Vagina (tissue), 2 donors: ENCODE data around the gene KIAA1671. TPM values are rescaled to one million over a fixed set of nuclear protein-coding genes. Genes with fewer than 3 reads are reported as not detected.

Experiments
- DNase-seq, 2 donors: peaks; one replicate each; pipeline ENCODE4 v3.0.0-alpha.2; 2017; ENCODE audit errors: extremely low spot score in 2 of 2
- H3K27ac ChIP-seq: fragments of 200-600 bp; sonication (generic); one replicate; pipeline ENCODE4 v1.5.1; 2019
- H3K27me3 ChIP-seq: fragments of 200-600 bp; sonication (generic); one replicate; pipeline ENCODE4 v1.5.1; 2019
- H3K36me3 ChIP-seq, 2 donors: fragments of 200-600 bp; sonication (generic); one replicate each; pipeline ENCODE4 v1.5.1; 2017 to 2019
- H3K4me1 ChIP-seq: fragments of 200-600 bp; sonication (generic); one replicate; pipeline ENCODE4 v1.5.1; 2019
- H3K4me3 ChIP-seq, 2 donors: fragments of 200-600 bp; sonication (generic); 1 replicate in 1 of 2; 2 replicates in 1 of 2; pipeline ENCODE4 v1.5.1; 2016 to 2019
- H3K9me3 ChIP-seq: fragments of 200-600 bp; sonication (generic); one replicate; pipeline ENCODE4 v1.5.1; 2019
- CTCF ChIP-seq, 3 experiments: fragments of 450-650 bp in 2 of 3; fragments of 200-600 bp in 1 of 3; sonication (generic) in 1 of 3; IDR thresholded peaks; one replicate each; pipeline ENCODE4 v1.5.1; 2017 to 2019; ENCODE audit warnings: antibody characterized with exemption in 3 of 3, mild to moderate bottlenecking in 2 of 3, moderate library complexity in 2 of 3
- POLR2A ChIP-seq, 2 donors: fragments of 450-650 bp; IDR thresholded peaks; one replicate each; pipeline ENCODE4 v1.6.1; 2017; ENCODE audit warnings: antibody characterized with exemption in 2 of 2, mild to moderate bottlenecking in 2 of 2, moderate library complexity in 2 of 2
- POLR2AphosphoS5 ChIP-seq, 2 donors: sonication (generic); formaldehyde crosslinking; IDR thresholded peaks; one replicate each; pipeline ENCODE4 v1.9.0; 2017; ENCODE audit warnings: antibody characterized with exemption in 2 of 2, mild to moderate bottlenecking in 2 of 2, low read depth in 1 of 2; ENCODE audit not compliant: insufficient read depth in 1 of 2
- intact Hi-C: fragments of 100-400 bp; cut with DNase I; formaldehyde crosslinking; loops from one replicate; pipeline ENCODE4 v1.15.1; 2023
- total RNA-seq: library from RNA; depleted of rRNA; stranded (reverse); fragments of >200 nt; gene quantifications from one replicate; pipeline ENCODE4 v1.2.3, GENCODE V29; 2016

Gene KIAA1671
- total RNA-seq, 1 donor from 2014 or later, result 54.0 TPM

- no peaks in the 10 kb centered on the region for H3K9me3 ChIP-seq
- TF ChIP-seq POLR2AphosphoS5 (IDR thresholded peaks at IDR 0.05; ENCODE audit: insufficient read depth in 1 of 2, low read depth in 1 of 2) (no peak), CTCF (IDR thresholded peaks at IDR 0.05) (no peak), POLR2A (IDR thresholded peaks at IDR 0.05) (no peak)
- no peak for DNase-seq
- no peak overlapping the region for H3K27ac ChIP-seq
- no peak overlapping the region for H3K4me3 ChIP-seq
- no peaks in the 10 kb centered on the region for H3K36me3 ChIP-seq
- intact Hi-C loops, result no loop called here
- no peaks in the 10 kb centered on the region for H3K4me1 ChIP-seq
- no peaks in the 10 kb centered on the region for H3K27me3 ChIP-seq
Observed at GRCh38 chr22:24926428-24926725, 26.1 kb upstream of the KIAA1671 start.

GRCh38 chr22:24926849-24927579 lies 25.5 kb upstream of the KIAA1671 start:
- no peak for TF ChIP-seq CTCF (IDR thresholded peaks at IDR 0.05)
- TF ChIP-seq POLR2A (IDR thresholded peaks at IDR 0.05), result no peak
- intact Hi-C loops, result no loop called here
- H3K4me3 ChIP-seq, result no peak overlapping the region
- H3K27me3 ChIP-seq, result no peaks in the 10 kb centered on the region
- H3K9me3 ChIP-seq, result no peaks in the 10 kb centered on the region
- DNase-seq, result no peak
- no peak overlapping the region for H3K27ac ChIP-seq
- H3K36me3 ChIP-seq, result no peaks in the 10 kb centered on the region
- H3K4me1 ChIP-seq, result no peaks in the 10 kb centered on the region

DNA sequence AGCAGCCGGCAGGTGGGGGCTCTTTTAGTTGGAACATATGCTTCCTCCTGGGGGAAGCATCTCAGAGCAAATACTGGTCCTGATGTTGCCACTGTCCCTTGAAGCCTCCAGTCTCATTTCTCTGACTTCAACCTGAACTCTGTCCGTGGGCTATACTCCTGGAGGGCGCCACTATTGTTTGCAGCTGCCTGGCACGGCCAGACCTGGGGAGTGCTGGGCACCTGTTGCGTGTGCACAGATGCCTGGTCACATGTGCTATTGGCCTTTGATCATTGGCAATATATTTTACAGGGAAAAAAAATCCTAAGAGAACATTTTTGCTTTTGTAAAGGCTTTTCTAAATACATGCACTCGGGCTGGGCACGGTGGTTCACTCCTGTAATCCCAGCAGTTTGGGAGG lies 24.2 kb upstream of the KIAA1671 start:
- no peak for DNase-seq
- H3K36me3 ChIP-seq, result no peaks in the 10 kb centered on the region
- H3K27ac ChIP-seq, result no peak overlapping the region
- H3K27me3 ChIP-seq, result no peaks in the 10 kb centered on the region
- TF ChIP-seq POLR2A (IDR thresholded peaks at IDR 0.05) (no peak), CTCF (IDR thresholded peaks at IDR 0.05) (no peak), POLR2AphosphoS5 (IDR thresholded peaks at IDR 0.05; ENCODE audit: insufficient read depth in 1 of 2, low read depth in 1 of 2) (no peak)
- no peaks in the 10 kb centered on the region for H3K4me1 ChIP-seq
- no peak overlapping the region for H3K4me3 ChIP-seq
- no peaks in the 10 kb centered on the region for H3K9me3 ChIP-seq
- intact Hi-C loops, result no loop called here

DNA sequence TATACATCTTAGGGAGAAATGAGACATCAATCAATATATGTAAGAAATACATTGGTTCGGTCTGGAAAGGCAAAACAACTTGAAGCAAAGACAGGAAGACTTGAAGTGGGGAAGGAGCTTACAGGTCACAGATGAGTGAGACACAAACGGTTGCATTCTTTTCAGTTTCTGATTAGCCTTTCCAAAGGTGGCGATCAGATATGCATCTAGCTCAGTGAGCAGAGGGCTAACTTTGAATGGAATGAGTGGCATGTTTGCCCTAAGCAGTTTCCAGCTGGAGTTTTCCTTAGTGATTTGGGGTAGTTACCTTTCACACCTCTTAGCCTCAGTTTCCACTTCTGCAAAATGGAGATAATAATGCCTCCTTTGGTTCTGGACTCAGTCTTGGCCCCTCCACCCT lies 21.8 kb upstream of the KIAA1671 start:
- Histone ChIP-seq H3K27me3 (no peaks in the 10 kb centered on the region), H3K4me1 (no peaks in the 10 kb centered on the region), H3K36me3 (no peaks in the 10 kb centered on the region), H3K9me3 (no peaks in the 10 kb centered on the region), H3K27ac (no peak overlapping the region), H3K4me3 (no peak overlapping the region)
- no peak for DNase-seq
- no peak for TF ChIP-seq POLR2AphosphoS5 (IDR thresholded peaks at IDR 0.05; ENCODE audit: insufficient read depth in 1 of 2, low read depth in 1 of 2)
- no peak for TF ChIP-seq CTCF (IDR thresholded peaks at IDR 0.05)
- TF ChIP-seq POLR2A (IDR thresholded peaks at IDR 0.05), result no peak
- intact Hi-C loops, result no loop called here

DNA sequence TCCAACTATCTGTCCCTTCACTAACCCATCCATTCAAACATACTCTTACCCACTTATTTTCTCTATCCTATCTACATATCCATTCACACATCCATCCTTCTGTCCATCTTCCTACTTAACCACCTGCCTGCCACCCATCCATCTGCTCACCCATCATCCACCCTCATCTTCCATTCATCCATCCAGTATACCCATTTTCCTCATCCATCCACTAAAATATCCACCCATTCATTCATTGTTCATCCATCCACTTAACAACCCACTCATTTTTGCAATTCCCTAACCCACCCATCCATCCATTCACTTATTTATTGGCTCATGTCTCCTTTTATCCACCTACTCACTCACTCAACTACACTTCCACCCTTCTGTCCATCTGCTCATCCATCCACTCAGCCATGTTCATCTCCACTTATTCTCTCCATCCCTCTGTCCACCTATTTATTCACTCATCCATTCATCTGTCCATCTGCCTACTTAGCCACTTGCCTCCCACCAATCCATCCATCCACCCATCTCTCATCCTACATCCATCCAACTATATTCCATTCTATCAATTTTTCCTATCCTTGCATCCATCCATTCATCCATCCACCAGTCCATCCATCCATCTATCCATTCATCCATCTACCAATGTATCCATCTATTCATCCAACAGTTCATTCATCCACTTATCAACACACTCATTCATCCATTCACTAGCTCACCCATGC lies 16.6 kb upstream of the KIAA1671 start:
- Histone ChIP-seq H3K9me3 (no peaks in the 10 kb centered on the region), H3K4me3 (no peak overlapping the region), H3K27ac (no peak overlapping the region), H3K4me1 (no peaks in the 10 kb centered on the region), H3K27me3 (no peaks in the 10 kb centered on the region), H3K36me3 (no peaks in the 10 kb centered on the region)
- DNase-seq, result no peak
- intact Hi-C loops, result no loop called here
- TF ChIP-seq POLR2A (IDR thresholded peaks at IDR 0.05), result no peak
- TF ChIP-seq POLR2AphosphoS5 (IDR thresholded peaks at IDR 0.05; ENCODE audit: insufficient read depth in 1 of 2, low read depth in 1 of 2), result no peak
- TF ChIP-seq CTCF (IDR thresholded peaks at IDR 0.05), result no peak
